DLD1 (cell line): ENCODE results near the gene CGB3.

Experiments
- in situ Hi-C: cut with HindIII; loops from 2 replicates; pipeline ENCODE4 v1.10.0; 2017; ENCODE audit warnings: low sequenced_read_pairs

CGB3 gene

GRCh38 chr19:48989701-48990291 lies 34.3 kb downstream of the CGB3 start:
- in situ Hi-C loops = no loop called here

DNA sequence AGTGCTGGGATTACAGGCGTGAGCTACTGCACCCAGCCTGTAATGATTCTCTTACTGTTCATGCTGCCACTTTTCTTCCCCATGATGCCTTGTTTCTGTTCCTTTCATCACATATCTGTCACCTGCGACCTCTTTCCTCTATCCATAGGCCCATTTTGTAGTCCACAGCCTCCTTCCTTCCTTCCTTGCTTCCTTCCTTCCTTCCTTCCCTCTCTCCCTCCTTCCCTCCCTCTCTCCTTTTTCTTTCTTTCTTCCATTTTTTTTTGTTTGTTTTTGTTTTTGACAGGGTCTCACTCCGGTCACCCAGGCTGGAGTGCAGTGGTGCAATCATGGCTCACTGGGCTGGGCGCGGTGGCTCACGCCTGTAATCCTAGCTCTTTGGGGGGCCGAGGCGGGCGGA lies 35.3 kb downstream of the CGB3 start:
- in situ Hi-C loops = no loop called here

DNA sequence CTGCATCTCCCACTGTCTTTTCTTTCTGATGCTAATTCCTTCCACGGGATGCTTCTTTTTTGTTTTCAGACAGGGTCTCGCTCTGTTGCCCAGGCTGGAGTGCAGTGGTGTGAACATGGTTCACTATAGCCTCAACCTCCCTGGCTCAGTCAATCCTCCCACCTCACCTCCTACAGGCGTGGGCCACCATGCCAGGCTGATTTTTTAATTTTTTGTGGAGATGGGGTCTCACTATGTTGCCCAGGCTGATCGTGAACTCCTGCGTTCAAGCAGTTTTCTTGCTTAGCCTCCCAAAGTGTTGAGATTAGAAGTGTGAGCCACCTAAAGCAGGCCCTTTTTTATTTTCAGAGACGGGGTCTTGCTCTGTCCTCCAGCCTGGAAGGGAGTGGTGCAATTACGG lies 35.8 kb downstream of the CGB3 start:
- in situ Hi-C loops = no loop called here

GRCh38 chr19:48987323-48987722 lies 36.8 kb downstream of the CGB3 start:
- in situ Hi-C loops = no loop called here

DNA sequence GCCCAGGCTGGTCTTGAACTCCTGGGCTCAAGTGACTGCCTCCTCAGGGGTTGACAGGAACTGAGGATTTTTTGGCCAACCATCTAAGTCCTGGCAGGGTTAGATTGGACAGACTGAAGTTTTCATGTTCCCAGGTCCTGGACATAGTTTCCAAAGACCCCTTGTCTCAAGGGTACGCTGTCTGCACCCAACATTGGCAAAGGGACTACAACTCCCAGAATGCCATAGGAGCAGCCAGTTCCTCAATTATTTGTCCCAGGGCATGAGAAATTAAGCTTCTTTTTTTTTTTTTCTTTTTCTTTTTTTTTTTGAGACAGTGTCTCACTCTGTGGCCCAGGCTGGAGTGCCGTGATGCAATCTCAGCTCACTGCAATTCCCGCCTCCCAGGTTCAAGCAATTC lies 37.9 kb downstream of the CGB3 start:
- in situ Hi-C loops = no loop called here

- in situ Hi-C loops = no loop called here
Observed at GRCh38 chr19:48985711-48986110, 38.4 kb downstream of the CGB3 start.

DNA sequence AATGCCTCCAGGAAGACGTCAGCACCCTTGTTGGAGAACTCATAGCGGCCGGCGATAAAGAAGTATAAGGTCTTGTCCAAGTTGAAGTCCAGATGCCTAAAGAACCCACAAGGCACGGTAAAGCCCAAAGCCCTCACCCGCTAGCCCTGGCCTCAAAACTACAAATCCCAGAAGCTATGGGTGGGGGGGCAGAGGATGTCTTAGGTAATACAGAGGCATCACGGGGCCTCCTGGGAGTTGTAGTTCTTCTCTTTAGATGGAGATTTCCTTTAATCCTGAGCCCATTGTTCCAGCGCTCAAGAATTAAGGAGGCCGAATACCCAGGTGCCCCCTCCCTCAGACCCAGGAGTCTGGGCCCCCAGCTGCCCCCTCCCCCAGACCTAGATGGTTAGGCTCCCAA lies 41.9 kb downstream of the CGB3 start:
- in situ Hi-C loops = no loop called here

DNA sequence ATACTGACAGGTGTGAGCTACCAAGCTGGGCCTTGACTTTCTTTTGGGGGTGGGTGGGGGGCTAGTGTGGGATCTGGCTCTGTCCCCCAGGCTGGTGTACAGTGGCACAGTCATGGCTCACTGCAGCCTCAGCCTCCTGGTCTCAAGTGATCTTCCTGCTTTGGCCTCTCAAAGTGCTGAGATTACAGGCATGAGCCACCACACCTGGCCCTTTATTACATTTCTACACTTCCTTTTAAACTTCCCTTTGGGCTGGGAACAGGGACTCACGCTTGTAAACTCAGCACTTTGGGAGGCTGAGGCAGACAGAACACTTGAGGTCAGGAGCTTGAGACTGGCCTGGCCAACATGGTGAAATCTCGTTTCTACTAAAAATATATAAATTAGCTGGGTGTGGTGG lies 47.1 kb downstream of the CGB3 start:
- in situ Hi-C loops = no loop called here

- in situ Hi-C loops = no loop called here
Observed at GRCh38 chr19:48975947-48976847, 47.9 kb downstream of the CGB3 start.
